Left hindlimb (tissue), 1 donor: ENCODE data around the gene VAX1.

Source experiments
- DNase-seq: peaks from one replicate; pipeline ENCODE4 v3.0.0-alpha.2; 2018

VAX1 gene

GRCh38 chr10:117163954-117164548, 26.0 kb upstream of the VAX1 start:
- no peak for DNase-seq

- no peak for DNase-seq
These were observed 25.2 kb upstream of the VAX1 start for GRCh38 chr10:117163061-117163953.

GRCh38 chr10:117162093-117163060, 24.3 kb upstream of the VAX1 start:
- DNase-seq = no peak

GRCh38 chr10:117161386-117162033, 23.4 kb upstream of the VAX1 start:
- DNase-seq = no peak

- DNase-seq = no peak
These were observed 22.5 kb upstream of the VAX1 start for GRCh38 chr10:117160567-117160966.

GRCh38 chr10:117159390-117159789, 21.3 kb upstream of the VAX1 start:
- DNase-seq = no peak

- no peak for DNase-seq
These were observed 20.2 kb upstream of the VAX1 start for GRCh38 chr10:117158297-117158696.

- no peak for DNase-seq
These were observed 14.6 kb upstream of the VAX1 start for GRCh38 chr10:117152668-117153067.

GRCh38 chr10:117148284-117148683, 10.2 kb upstream of the VAX1 start:
- DNase-seq = no peak

- no peak for DNase-seq
These were observed 6.9 kb upstream of the VAX1 start for GRCh38 chr10:117145019-117145418.

- no peak for DNase-seq
These were observed 5.2 kb upstream of the VAX1 start for GRCh38 chr10:117143103-117143823.

GRCh38 chr10:117140525-117140902, 2.4 kb upstream of the VAX1 start:
- DNase-seq = no peak

- DNase-seq = no peak
These were observed 1.8 kb upstream of the VAX1 start for GRCh38 chr10:117139581-117140524.

- no peak for DNase-seq
These were observed 939 bp upstream of the VAX1 start for GRCh38 chr10:117138838-117139580.

- no peak for DNase-seq
These were observed 799 bp downstream of the VAX1 start for GRCh38 chr10:117137031-117137910.

- DNase-seq = no peak
These were observed 1.6 kb downstream of the VAX1 start for GRCh38 chr10:117136391-117136975.

- DNase-seq = no peak
These were observed 2.5 kb downstream of the VAX1 start for GRCh38 chr10:117135480-117136140.

GRCh38 chr10:117135026-117135372, 3.1 kb downstream of the VAX1 start:
- DNase-seq = no peak
